Esophagus squamous epithelium (tissue), 4 donors: ENCODE data around the gene COL6A3.

Experiments used
- POLR2A ChIP-seq, 4 donors: fragments of 450-650 bp; IDR thresholded peaks; one replicate each; pipeline ENCODE4 v1.6.1; 2017; ENCODE audit warnings: antibody characterized with exemption in 4 of 4, mild to moderate bottlenecking in 4 of 4, moderate library complexity in 3 of 4
- TF ChIP-seq, protein P1 (sequence below), 6 experiments: fragments of 450-650 bp in 4 of 6; fragments of 200-600 bp in 2 of 6; sonication (generic) in 2 of 6; IDR thresholded peaks; one replicate each; pipeline ENCODE4 v1.5.1; 2016 to 2019; ENCODE audit warnings: antibody characterized with exemption in 6 of 6, mild to moderate bottlenecking in 4 of 6, moderate library complexity in 4 of 6

DNA sequence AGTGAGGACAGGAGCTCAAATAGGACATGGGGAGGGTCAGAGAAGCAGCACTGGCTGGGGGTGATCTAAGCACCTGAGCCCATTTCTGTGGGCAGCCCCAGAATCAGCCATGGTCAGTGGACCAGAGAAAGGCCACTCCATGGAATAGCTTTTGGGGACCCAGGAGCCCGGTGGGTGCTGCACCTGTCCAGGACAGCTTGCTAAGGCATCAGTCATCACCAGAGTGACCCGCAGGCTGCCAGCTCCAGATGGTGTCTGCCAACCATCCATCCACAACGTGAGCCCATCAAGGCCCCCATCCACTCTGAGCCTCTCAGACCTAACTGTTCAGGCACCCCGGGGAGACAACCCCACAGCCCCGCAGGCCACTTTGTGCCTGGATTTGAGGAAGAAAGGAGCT lies 23.6 kb upstream of the COL6A3 start:
- TF ChIP-seq, protein P1, sequence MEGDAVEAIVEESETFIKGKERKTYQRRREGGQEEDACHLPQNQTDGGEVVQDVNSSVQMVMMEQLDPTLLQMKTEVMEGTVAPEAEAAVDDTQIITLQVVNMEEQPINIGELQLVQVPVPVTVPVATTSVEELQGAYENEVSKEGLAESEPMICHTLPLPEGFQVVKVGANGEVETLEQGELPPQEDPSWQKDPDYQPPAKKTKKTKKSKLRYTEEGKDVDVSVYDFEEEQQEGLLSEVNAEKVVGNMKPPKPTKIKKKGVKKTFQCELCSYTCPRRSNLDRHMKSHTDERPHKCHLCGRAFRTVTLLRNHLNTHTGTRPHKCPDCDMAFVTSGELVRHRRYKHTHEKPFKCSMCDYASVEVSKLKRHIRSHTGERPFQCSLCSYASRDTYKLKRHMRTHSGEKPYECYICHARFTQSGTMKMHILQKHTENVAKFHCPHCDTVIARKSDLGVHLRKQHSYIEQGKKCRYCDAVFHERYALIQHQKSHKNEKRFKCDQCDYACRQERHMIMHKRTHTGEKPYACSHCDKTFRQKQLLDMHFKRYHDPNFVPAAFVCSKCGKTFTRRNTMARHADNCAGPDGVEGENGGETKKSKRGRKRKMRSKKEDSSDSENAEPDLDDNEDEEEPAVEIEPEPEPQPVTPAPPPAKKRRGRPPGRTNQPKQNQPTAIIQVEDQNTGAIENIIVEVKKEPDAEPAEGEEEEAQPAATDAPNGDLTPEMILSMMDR (IDR thresholded peaks at IDR 0.05): no peak
- TF ChIP-seq POLR2A (IDR thresholded peaks at IDR 0.05): no peak
